IPS DF 19.7 (cell line): ENCODE data around the gene CRYZL1.

Experiments used
- DNase-seq: peaks from one replicate; pipeline ENCODE4 v3.0.0-alpha.2; 2013; ENCODE audit warnings: low read depth, low spot score

CRYZL1 gene

GRCh38 chr21:33560965-33561364, 80.6 kb downstream of the CRYZL1 start:
- DNase-seq, result no peak

- DNase-seq, result no peak
These were observed 81.7 kb downstream of the CRYZL1 start for GRCh38 chr21:33559813-33560212.

- no peak for DNase-seq
These were observed 82.6 kb downstream of the CRYZL1 start for GRCh38 chr21:33558777-33559421.

- DNase-seq, result no peak
These were observed 84.1 kb downstream of the CRYZL1 start for GRCh38 chr21:33557447-33557846.

- no peak for DNase-seq
These were observed 86.6 kb downstream of the CRYZL1 start for GRCh38 chr21:33554982-33555344.

- DNase-seq, result no peak
These were observed 87.1 kb downstream of the CRYZL1 start for GRCh38 chr21:33554236-33554981.

GRCh38 chr21:33552999-33553598, 88.4 kb downstream of the CRYZL1 start:
- DNase-seq, result no peak

GRCh38 chr21:33552093-33552998, 89.2 kb downstream of the CRYZL1 start:
- DNase-seq, result no peak

- no peak for DNase-seq
These were observed 89.9 kb downstream of the CRYZL1 start for GRCh38 chr21:33551664-33552063.

GRCh38 chr21:33550772-33551660, 90.5 kb downstream of the CRYZL1 start:
- DNase-seq, result no peak

- no peak for DNase-seq
These were observed 91.4 kb downstream of the CRYZL1 start for GRCh38 chr21:33549848-33550771.

GRCh38 chr21:33546086-33546485, 95.5 kb downstream of the CRYZL1 start:
- no peak for DNase-seq

GRCh38 chr21:33544451-33545195, 96.9 kb downstream of the CRYZL1 start:
- no peak for DNase-seq

GRCh38 chr21:33543505-33544129, 97.9 kb downstream of the CRYZL1 start:
- no peak for DNase-seq

GRCh38 chr21:33542640-33543504, 98.7 kb downstream of the CRYZL1 start, which contains the start of gene SON:
TSS of gene SON (plus strand) at chr21:33543038. CDS start at chr21:33543093, 55 bp downstream.
- peak; percentile 94 for DNase-seq

- DNase-seq, result no peak
These were observed 99.5 kb downstream of the CRYZL1 start, which contains the start of gene GART for GRCh38 chr21:33541756-33542639. TSS of gene GART (minus strand) at chr21:33542117. CDS start at chr21:33539315, 2,802 bp downstream.
